ENCODE results near the gene RABEPK. TPM values are rescaled to one million over a fixed set of nuclear protein-coding genes. Genes with fewer than 3 reads are reported as not detected.
"Not testable (repeated sequence)": the region's sequence is repeated elsewhere in the genome, so short reads cannot be mapped to it uniquely, and the experiment has no call there.

The RABEPK gene
- total and polyA plus RNA-seq, 2 of the 4 experiments (the other 2 are of a cell fraction), result 43.9 to 59.7 TPM

GRCh38 chr9:125194466-125194865, 5.9 kb upstream of the RABEPK start:
- 93% methylated on average over 5 of the region's 5 CpGs; no CpG with 5 or more reads in 1 of the 2 experiments for WGBS, 2 experiments (ENCODE audit: extremely low coverage in 2 of 2, insufficient read length in 1 of 2)
- dilution Hi-C loops (cut with HindIII; ENCODE audit: low sequenced_read_pairs, unreplicated experiment); H4K8ac ChIP-seq (ENCODE audit: low read depth in 2 of 2, low read length in 2 of 2); ATAC-seq (ENCODE audit: low read depth); H2AK5ac ChIP-seq (ENCODE audit: low read depth, low read length); POLR2A ChIA-PET (ENCODE audit: unreplicated experiment); H2AFZ ChIP-seq (replicated peaks; ENCODE audit: low read length, poor library complexity); H2BK120ac ChIP-seq (ENCODE audit: low read depth, low read length); H3K18ac ChIP-seq (ENCODE audit: low read depth, low read length); H3K23ac ChIP-seq (ENCODE audit: low read depth, low read length); in situ Hi-C loops (cut with MboI; ENCODE audit: low sequenced_read_pairs); H4K91ac ChIP-seq (ENCODE audit: insufficient read depth, low read depth, low read length); H3K14ac ChIP-seq (replicated peaks; ENCODE audit: low read depth, low read length); H2AK9ac ChIP-seq (replicated peaks; ENCODE audit: low read depth, low read length, poor library complexity); H2BK15ac ChIP-seq (ENCODE audit: low read depth, low read length); H4K20me1 ChIP-seq (ENCODE audit: insufficient read depth, low read length); intact Hi-C loops (cut with micrococcal nuclease); H3K4me2 ChIP-seq (ENCODE audit: low read depth, low read length); H3K9me3 ChIP-seq (ENCODE audit: control insufficient read depth, insufficient read depth, low read length); H3K56ac ChIP-seq (ENCODE audit: extremely low read depth, insufficient read depth, low read length); CTCF ChIA-PET; H3K79me1 ChIP-seq (ENCODE audit: low read depth in 1 of 2, low read length in 2 of 2); H3K27me3 ChIP-seq (ENCODE audit: control insufficient read depth, insufficient read depth, low read length); H3K4me1 ChIP-seq (ENCODE audit: control insufficient read depth, insufficient read depth, low read length); H2BK5ac ChIP-seq (ENCODE audit: low read depth, low read length, poor library complexity, severe bottlenecking); H4K5ac ChIP-seq (ENCODE audit: low read depth, low read length); BruUV-seq (replicated peaks); H2BK20ac ChIP-seq (ENCODE audit: low read depth, low read length); H3K9me1 ChIP-seq (ENCODE audit: insufficient read depth, low read length); H3K4me3 ChIP-seq (ENCODE audit: insufficient read depth, low read depth, low read length); H3K27ac ChIP-seq (ENCODE audit: insufficient read depth, low read length); H3K9ac ChIP-seq (ENCODE audit: low read depth, low read length); DNase-seq; H3K36me3 ChIP-seq (ENCODE audit: control insufficient read depth, insufficient read depth, low read length); H3K4ac ChIP-seq (ENCODE audit: low read depth, low read length): not testable (repeated sequence)

GRCh38 chr9:125195591-125195990, 4.8 kb upstream of the RABEPK start:
- H3K14ac ChIP-seq (replicated peaks; ENCODE audit: low read depth, low read length); H2AK5ac ChIP-seq (ENCODE audit: low read depth, low read length); H3K9me3 ChIP-seq (ENCODE audit: control insufficient read depth, insufficient read depth, low read length); H2AFZ ChIP-seq (replicated peaks; ENCODE audit: low read length, poor library complexity); H2BK120ac ChIP-seq (ENCODE audit: low read depth, low read length); ATAC-seq (ENCODE audit: low read depth); H2AK9ac ChIP-seq (replicated peaks; ENCODE audit: low read depth, low read length, poor library complexity); H2BK20ac ChIP-seq (ENCODE audit: low read depth, low read length); H3K9ac ChIP-seq (ENCODE audit: low read depth, low read length); H2BK5ac ChIP-seq (ENCODE audit: low read depth, low read length, poor library complexity, severe bottlenecking); H3K4ac ChIP-seq (ENCODE audit: low read depth, low read length); H4K5ac ChIP-seq (ENCODE audit: low read depth, low read length); H3K23ac ChIP-seq (ENCODE audit: low read depth, low read length); H3K4me1 ChIP-seq (ENCODE audit: control insufficient read depth, insufficient read depth, low read length); H3K27ac ChIP-seq (ENCODE audit: insufficient read depth, low read length); CTCF ChIA-PET; H3K27me3 ChIP-seq (ENCODE audit: control insufficient read depth, insufficient read depth, low read length); DNase-seq; H3K4me3 ChIP-seq (ENCODE audit: insufficient read depth, low read depth, low read length); H2BK15ac ChIP-seq (ENCODE audit: low read depth, low read length); intact Hi-C loops (cut with micrococcal nuclease); H3K56ac ChIP-seq (ENCODE audit: extremely low read depth, insufficient read depth, low read length); H3K4me2 ChIP-seq (ENCODE audit: low read depth, low read length); H4K91ac ChIP-seq (ENCODE audit: insufficient read depth, low read depth, low read length); BruUV-seq (replicated peaks); dilution Hi-C loops (cut with HindIII; ENCODE audit: low sequenced_read_pairs, unreplicated experiment); H4K20me1 ChIP-seq (ENCODE audit: insufficient read depth, low read length); H3K36me3 ChIP-seq (ENCODE audit: control insufficient read depth, insufficient read depth, low read length); H3K79me1 ChIP-seq (ENCODE audit: low read depth in 1 of 2, low read length in 2 of 2); H4K8ac ChIP-seq (ENCODE audit: low read depth in 2 of 2, low read length in 2 of 2); in situ Hi-C loops (cut with MboI; ENCODE audit: low sequenced_read_pairs); H3K18ac ChIP-seq (ENCODE audit: low read depth, low read length); H3K9me1 ChIP-seq (ENCODE audit: insufficient read depth, low read length): not testable (repeated sequence)
- POLR2A ChIA-PET (ENCODE audit: unreplicated experiment), result interaction anchor here (0.6 kb wide), 1 partner anchor 19 kb away, joined by 5 read pairs; no protein-coding TSS in a partner anchor
- whole genome bisulfite sequencing, 2 experiments (ENCODE audit: extremely low coverage in 2 of 2, insufficient read length in 1 of 2), result no CpG with 5 or more reads among the region's 1 CpG
